NCI-H1417 (cell line): ENCODE measurements around the gene LEP.
"Not testable (repeated sequence)": the region's sequence is repeated elsewhere in the genome, so short reads cannot be mapped to it uniquely, and the experiment has no call there.

Source experiments
- DNase-seq, 3 experiments: peaks; one replicate each; lab custom pipeline; 2025; lab: John Stamatoyannopoulos, UW

Gene LEP

DNA sequence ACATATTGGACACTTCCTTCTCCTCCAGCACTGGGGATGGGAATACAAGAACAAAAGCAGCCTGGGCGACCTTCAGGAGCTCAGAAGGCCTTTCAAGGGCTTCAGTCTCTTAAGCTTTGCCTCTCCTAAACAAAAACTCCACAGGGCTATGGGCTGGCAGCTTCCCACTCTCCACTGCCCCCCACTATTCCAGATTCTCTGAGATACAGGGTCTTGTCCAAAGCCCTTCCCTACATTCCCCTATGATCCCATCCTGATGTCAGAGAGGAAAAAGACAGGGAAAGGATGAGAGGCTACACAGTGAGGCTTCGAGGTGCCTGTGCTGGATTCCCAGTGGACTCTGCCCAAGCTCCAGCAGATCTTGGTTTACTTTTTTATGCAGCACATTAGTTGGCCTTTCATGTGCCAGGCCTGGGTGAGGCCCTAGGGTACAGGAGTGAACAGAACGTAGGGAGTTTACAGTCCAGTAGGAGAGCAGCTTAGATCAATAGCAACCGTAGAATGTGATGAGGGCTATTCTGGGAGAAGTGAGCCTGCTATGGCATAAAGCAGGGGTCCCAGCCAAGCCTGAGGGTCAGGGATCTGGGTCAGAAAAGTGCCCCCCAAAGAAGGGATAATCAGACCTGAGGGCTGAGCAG is 33.3 kb downstream of the LEP start:
- DNase-seq = no peak

DNA sequence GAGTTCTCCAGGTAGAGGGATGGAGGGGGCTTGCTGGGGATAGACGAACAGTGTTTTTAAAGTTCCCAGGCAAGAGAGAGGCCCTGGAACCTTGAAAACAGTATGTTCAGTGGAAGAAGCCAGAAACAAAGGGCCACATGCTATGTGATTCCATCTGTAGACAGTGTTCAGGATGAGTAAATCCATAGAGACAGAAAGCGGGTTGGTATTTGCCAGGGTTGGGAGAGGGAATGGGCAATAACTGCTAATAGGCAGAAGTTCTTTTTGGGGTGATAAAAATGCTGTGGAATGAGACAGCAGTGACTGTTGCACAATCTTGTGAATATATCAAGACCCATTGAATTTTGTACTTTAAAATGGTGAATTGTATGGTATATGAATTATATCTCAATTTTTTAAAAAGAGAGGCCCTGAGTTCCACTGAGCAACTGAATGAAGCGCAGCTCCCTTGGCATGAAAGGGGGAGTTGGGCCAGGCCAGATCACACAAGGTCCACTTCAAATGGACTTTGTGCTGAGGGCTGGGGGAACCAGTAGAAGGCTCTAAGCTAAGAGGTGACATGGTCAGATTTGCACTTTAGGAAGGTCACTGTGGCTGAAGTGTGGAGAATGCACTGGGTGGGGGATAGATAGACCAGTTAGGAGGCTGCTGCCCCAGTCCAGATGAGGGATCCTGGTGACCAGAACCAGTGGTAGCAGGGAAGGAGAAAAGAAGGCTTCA is 34.0 kb downstream of the LEP start:
- DNase-seq = no peak

DNA sequence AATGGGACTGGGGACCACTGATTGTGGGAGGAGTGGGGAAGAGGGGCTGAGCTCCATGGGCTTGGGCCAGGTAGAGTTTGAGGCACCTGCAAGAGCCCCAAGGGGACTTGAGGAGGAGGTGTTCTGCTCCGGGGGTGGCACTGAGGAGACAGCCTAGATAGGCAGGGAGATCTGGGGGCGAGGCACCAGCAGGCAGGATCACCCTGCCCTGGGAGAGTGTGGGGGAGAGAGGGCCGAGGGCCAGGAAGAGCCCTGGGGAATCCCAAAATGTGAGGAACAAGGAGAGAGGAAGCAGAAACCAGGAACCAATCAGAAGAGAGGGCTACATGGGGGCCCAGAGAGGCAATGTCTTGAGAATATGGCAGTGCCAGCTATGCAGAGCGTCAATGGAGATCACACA is 34.6 kb downstream of the LEP start:
- DNase-seq = no peak

DNA sequence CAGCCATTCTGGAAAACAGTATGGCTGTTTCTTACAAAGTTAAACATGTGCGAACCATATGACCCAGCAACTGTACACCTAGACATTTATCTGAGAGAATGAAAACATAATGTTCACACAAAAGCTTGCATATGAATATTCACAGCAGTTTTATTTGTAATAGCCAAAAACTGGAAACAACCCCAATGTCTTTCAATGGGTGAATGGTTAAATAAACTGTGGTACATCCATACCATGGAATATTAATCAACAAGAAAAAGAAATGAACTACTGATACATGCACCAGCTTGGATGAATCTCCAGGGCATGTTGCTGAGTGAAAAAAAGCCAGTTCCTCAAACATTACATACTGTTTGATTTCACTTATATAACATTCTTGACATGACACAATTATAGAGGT is 37.3 kb downstream of the LEP start:
- DNase-seq = no peak

DNA sequence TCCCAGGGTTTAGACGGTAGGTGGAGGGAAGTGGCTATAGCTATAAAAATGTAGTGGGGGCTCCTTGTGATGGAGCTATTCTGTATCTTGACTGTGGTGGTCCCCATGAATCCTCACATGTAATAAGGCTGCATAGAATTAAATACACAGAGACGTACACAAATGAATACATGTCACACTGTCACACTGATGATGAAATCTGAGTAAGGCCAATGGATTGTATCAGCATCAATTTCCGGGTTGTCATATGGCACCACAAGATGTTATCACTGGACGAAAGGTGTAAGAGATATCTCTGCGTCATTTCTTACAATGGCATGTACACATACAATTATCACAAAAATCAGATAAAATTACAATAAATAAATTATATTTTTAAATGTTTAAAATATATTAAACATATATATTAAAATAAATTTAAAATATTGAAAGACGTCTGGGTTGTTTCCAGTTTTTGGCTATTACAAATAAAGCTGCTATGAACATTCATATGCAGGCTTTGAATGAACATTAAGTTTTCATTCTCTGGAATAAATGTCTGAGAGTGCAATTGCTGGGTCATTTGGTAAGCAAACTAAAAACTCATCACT is 38.1 kb downstream of the LEP start:
- no peak for DNase-seq

DNA sequence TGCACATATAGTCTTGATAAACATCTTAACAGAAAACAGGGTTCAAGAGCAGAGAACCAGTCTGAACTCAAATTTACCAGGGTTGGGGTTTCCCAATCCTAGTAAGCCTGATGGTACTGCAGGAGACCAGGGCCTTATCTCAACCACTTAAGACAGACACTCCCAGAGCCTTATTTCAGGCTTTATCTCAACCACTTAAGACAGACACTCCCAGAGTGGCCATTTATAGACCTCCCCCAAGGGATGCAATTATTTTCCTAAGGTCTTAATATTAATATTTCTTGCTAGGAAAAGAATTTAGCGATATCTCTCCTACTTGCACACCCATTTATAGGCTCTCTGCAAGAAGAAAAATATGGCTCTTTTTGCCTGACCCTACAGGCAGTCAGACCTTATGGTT is 39.4 kb downstream of the LEP start:
- not testable (repeated sequence) for DNase-seq

DNA sequence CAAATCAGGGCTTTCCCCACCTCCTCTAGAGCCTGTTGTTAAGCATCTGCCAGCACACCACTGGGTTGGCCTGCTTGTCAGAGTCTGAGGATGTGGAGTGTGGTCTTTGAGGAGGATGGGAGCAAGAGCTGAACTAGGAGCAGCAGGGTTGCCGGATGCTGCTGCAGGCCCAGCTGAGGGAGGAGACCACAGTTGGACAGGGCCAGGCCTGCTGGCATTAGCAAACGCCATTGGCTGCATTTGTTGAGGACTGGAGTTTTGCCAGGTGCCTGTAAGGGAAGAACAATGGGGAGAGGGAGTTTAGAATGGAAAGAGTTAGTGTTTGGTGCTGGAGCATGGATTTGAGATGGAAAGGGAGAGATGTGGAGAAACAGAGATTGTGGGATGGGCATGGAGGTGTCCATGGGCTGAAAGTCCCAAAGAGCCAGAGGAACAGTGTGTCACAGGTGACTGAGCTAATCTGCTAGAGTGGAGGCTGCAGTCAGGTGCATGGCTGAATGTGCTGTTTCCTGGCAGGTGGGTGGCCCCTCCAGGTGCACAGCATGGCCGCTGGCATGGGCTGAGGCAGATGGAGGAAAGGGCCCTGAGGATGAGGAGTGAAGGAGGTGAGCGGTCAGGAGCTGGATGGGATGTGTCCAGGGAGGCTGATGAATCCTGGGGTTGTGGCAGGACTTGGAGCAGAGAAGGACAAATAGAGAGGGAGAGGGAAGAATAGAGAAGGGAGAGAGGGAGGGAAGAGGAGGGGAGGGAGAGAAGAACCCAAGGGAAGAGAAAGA is 40.7 kb downstream of the LEP start:
- DNase-seq = no peak

DNA sequence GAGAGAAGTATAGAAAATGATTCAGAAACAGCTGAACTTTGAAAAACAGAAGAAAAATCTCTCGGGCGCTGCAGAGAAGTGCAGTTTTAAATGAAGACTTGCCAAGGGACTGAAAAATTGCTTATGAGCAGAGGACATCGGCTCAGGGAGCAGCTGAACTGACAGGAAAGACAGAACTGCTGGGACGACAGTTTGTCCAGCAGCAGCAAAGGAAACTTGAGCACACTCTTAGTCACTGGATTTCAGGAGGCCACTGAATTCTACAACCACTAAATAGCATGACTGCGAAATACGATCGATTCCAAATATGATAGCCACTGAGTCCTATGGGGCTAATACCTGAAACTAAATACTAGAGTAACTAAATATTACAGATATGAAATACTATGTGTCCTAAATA is 43.0 kb downstream of the LEP start:
- DNase-seq = no peak

DNA sequence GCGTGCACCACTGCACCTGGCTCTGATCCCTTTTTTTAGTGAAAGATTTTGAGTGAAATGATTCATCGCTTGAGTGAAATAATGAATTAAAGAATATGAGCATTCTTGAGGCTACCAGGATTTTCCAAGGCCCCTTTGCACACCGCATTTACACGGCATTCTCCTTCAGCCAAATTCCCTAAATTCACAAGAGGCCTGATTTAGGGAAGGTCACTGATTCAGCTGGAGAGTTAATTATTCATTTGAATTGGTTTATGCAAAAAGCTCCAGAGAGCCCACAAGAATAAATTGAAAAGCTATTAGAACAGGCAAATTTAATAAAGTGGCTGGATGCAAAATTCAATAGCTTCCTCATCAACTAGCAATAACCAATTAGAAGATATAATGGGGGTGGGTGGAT is 46.5 kb downstream of the LEP start:
- DNase-seq = no peak

DNA sequence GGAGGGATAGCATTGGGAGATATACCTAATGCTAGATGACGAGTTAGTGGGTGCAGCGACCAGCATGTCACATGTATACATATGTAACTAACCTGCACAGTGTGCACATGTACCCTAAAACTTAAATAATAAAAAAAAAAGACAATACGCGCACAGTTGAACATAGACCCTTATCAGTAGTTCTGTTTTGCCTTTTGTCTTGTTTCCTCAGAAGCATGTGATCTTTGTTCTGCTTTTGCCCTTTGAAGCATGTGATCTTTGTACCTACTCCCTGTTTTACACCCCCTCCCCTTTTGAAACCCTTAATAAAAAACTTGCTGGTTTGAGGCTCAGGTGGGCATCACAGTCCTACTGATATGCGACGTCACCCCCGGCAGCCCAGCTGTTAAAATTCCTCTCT is 56.9 kb downstream of the LEP start:
- not testable (repeated sequence) for DNase-seq

DNA sequence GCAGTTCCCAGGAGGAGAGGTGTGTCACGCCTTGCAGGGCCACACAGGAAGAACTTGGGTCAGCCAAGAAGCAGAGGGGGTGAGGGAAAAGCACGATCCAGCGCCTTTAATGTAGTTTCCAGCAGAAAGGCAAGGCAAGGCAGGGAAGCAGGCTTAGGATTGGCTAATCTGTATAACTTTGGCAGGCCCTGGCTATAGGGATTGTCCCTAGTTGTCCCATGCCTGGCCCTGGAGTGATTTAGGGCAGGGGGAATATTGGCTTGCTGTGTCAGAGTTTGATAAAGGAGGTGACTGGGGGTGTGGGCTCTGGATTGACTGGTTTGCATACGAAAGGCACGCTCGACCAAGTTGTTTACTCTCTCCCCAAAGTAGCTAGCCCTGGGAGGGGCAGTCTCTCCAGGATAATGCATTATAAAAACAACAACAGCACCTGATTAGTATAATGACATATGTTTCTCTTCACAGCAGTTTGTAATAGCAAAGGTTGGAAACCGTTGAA is 58.1 kb downstream of the LEP start:
- DNase-seq = no peak

DNA sequence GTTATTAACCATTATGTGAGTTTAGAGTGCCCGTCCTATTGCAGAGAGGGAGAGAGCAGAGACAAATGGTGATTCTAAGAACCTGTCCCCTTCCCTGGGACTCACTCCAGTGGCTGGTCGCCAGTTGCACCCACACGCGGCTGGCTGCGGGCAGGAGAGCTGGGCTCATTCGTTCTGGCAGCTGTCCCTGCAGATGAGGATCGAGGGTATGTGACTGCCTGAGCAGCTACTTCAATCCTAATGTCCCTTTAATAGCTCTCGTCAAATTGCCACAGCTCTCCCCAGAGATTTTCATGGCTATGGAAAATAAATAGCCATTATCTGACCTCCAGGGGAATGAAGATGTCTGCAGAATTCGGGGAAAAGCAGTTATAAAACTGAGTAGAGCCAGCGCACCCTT is 61.1 kb downstream of the LEP start:
- no peak for DNase-seq

DNA sequence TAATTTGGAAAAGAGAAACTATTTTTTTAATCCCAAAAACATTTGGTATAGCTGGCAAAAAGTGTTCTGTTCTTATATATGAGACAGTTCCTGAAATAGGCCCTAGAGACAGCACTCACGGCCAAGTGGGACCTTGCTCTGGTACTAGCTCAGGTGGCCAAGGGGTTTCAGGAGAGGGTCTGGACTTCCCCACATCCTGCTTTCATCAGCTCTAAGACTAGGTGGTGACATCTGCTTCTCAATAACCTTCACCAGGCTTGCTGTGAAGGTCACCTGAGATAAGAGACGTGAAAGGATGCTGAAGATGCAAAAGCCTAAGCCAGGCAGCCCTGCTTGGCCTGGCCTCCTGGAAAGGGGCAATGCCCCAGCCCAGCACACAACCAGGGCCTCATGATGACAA is 62.1 kb downstream of the LEP start:
- no peak for DNase-seq

DNA sequence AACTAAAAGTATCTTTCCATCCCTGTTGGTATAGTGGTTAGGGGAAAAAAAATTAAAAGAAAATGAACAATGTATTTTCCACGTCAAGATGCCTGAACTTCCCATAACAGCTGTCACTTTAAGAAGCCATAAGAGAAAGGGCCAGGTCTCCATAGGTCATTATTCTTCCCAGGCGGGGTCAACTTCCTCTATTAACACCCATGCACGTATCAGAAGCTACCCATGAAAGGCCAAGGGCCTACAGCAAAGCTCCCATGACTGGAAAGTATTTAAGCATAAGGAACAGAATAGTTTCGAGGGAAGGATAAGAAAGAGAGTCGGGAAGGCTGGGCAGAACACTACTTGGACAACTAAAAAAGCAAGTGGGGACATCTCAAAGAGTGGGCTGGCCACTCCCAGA is 62.6 kb downstream of the LEP start:
- DNase-seq = no peak

DNA sequence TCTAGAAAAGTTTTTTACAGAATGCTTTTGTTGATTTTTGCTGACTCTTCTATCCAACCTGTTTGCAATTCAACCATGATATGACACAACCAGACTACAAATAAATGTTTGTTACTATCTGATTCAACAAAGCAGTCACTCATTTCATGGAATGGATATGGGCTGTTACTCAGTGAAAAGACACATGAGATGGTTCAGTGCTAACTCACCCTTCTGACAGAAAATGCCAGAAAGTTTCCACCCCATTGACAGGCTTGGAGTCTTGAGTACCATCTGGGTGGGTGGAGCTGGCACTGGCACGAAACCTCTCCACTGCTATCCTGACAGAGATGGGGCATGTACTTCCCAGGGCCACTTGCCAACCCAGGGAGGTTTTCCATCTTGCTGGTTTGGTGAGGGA is 63.1 kb downstream of the LEP start:
- peak in 1 of 3 experiments; percentile 65 for DNase-seq

DNA sequence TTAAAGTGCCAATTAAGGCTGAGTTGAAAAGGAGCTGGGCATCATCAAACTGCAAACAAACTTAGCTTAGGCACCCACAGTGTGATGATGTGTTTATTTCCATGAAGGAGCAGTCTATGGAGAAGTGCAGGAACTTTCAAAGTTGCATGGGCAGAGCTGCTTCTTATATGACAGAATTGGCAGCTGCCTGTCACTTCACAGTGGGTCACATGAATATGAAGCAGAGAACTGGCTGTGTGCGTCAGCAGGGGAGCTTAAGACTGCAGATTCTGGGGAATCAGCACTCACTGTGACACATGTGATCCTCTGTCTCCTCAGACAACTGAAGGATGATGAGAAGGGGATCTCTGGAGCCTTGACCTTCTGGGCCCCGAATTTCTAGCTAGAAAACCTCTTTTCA is 66.0 kb downstream of the LEP start:
- no peak for DNase-seq
